SK-N-SH treated with all-trans-retinoic acid at 6 μM for 48 hours (cell line): Measurements from ENCODE around the gene DCDC2C.

Experiments
- ATAC-seq: fragments of 200-7000 bp; cut with Tn5 transposase; 3 replicates; pipeline ENCODE4 v1.9.1; 2020; ENCODE audit warnings: mild to moderate bottlenecking, moderate library complexity
- ARNTL ChIP-seq: fragments of 450-650 bp; formaldehyde crosslinking; IDR thresholded peaks from 2 replicates; pipeline ENCODE4 v1.5.0; 2020; ENCODE audit warnings: low read depth, mild to moderate bottlenecking, moderate library complexity, borderline replicate concordance
- CREB5 ChIP-seq: fragments of 250-450 bp; sonication (Bioruptor Pico); IDR thresholded peaks from 2 replicates; pipeline ENCODE4 v1.5.1; 2020; ENCODE audit warnings: low read depth, mild to moderate bottlenecking, moderate library complexity
- CSDC2 ChIP-seq: fragments of 250-450 bp; sonication (Bioruptor Pico); IDR thresholded peaks from 2 replicates; pipeline ENCODE4 v1.5.0; 2020; ENCODE audit warnings: mild to moderate bottlenecking, moderate library complexity
- CSRNP3 ChIP-seq: fragments of 250-450 bp; sonication (Bioruptor Pico); IDR thresholded peaks from 2 replicates; pipeline ENCODE4 v1.5.1; 2021; ENCODE audit warnings: mild to moderate bottlenecking, moderate library complexity
- ESRRG ChIP-seq: fragments of 250-450 bp; sonication (Bioruptor Pico); IDR thresholded peaks from 2 replicates; pipeline ENCODE4 v1.6.1; 2021; ENCODE audit warnings: mild to moderate bottlenecking
- GLIS3 ChIP-seq: fragments of 250-450 bp; sonication (Bioruptor Pico); IDR thresholded peaks from 2 replicates; pipeline ENCODE4 v1.5.0; 2020; ENCODE audit warnings: mild to moderate bottlenecking, moderate library complexity
- ISL1 ChIP-seq: fragments of 250-450 bp; sonication (Bioruptor Pico); IDR thresholded peaks from 2 replicates; pipeline ENCODE4 v2.1.2; 2022; ENCODE audit warnings: mild to moderate bottlenecking, moderate library complexity
- OSR1 ChIP-seq: fragments of 250-450 bp; sonication (Bioruptor Pico); IDR thresholded peaks from 2 replicates; pipeline ENCODE4 v1.8.0; 2022; ENCODE audit warnings: moderate library complexity, mild to moderate bottlenecking, inconsistent platforms
- PATZ1 ChIP-seq: fragments of 250-450 bp; sonication (Bioruptor Pico); IDR thresholded peaks from 2 replicates; pipeline ENCODE4 v1.8.0; 2020; ENCODE audit warnings: mild to moderate bottlenecking, moderate library complexity, borderline replicate concordance
- POU6F1 ChIP-seq: fragments of 250-450 bp; sonication (Bioruptor Pico); IDR thresholded peaks from 2 replicates; pipeline ENCODE4 v1.8.0; 2021; ENCODE audit warnings: low read depth, mild to moderate bottlenecking, moderate library complexity, borderline replicate concordance
- PPARA ChIP-seq: fragments of 250-450 bp; sonication (Bioruptor Pico); IDR thresholded peaks from 2 replicates; pipeline ENCODE4 v1.5.0; 2020; ENCODE audit warnings: mild to moderate bottlenecking, borderline replicate concordance
- RARB ChIP-seq: fragments of 250-450 bp; sonication (Bioruptor Pico); IDR thresholded peaks from 2 replicates; pipeline ENCODE4 v1.8.0; 2021; ENCODE audit warnings: mild to moderate bottlenecking, moderate library complexity
- SNAI2 ChIP-seq: fragments of 250-450 bp; sonication (Bioruptor Pico); IDR thresholded peaks from 2 replicates; pipeline ENCODE4 v1.5.0; 2020; ENCODE audit warnings: mild to moderate bottlenecking, moderate library complexity
- TCF4 ChIP-seq: fragments of 250-450 bp; sonication (Bioruptor Pico); IDR thresholded peaks from 2 replicates; pipeline ENCODE4 v1.8.0; 2021; ENCODE audit warnings: mild to moderate bottlenecking, moderate library complexity, borderline replicate concordance
- TOX ChIP-seq: fragments of 250-450 bp; sonication (Bioruptor Pico); IDR thresholded peaks from 2 replicates; pipeline ENCODE4 v1.8.0; 2021; ENCODE audit warnings: mild to moderate bottlenecking, moderate library complexity, borderline replicate concordance
- TSHZ2 ChIP-seq: fragments of 250-450 bp; sonication (Bioruptor Pico); IDR thresholded peaks from 2 replicates; pipeline ENCODE4 v1.5.0; 2020; ENCODE audit warnings: mild to moderate bottlenecking, moderate library complexity
- ZC3H10 ChIP-seq: fragments of 250-450 bp; sonication (Bioruptor Pico); IDR thresholded peaks from 2 replicates; pipeline ENCODE4 v1.5.1; 2021; ENCODE audit warnings: mild to moderate bottlenecking, moderate library complexity
- ZFP3 ChIP-seq: fragments of 250-450 bp; sonication (Bioruptor Pico); IDR thresholded peaks from 2 replicates; pipeline ENCODE4 v1.5.0; 2020; ENCODE audit warnings: mild to moderate bottlenecking, moderate library complexity
- ZFP30 ChIP-seq: fragments of 450-650 bp; formaldehyde crosslinking; IDR thresholded peaks from 2 replicates; pipeline ENCODE4 v1.5.0; 2022; ENCODE audit warnings: mild to moderate bottlenecking, moderate library complexity
- ZNF565 ChIP-seq: fragments of 450-650 bp; formaldehyde crosslinking; conservative IDR thresholded peaks from 2 replicates; pipeline ENCODE4 v1.5.0; 2020; ENCODE audit warnings: low read depth, mild to moderate bottlenecking, moderate library complexity
- ZNF70 ChIP-seq: fragments of 450-650 bp; formaldehyde crosslinking; IDR thresholded peaks from 2 replicates; pipeline ENCODE4 v1.5.0; 2020; ENCODE audit warnings: mild to moderate bottlenecking, moderate library complexity
- ZNF8 ChIP-seq: fragments of 450-650 bp; formaldehyde crosslinking; IDR thresholded peaks from 2 replicates; pipeline ENCODE4 v1.5.0; 2020; ENCODE audit warnings: mild to moderate bottlenecking, moderate library complexity

DCDC2C gene

GRCh38 chr2:3654531-3655225 is 48.7 kb upstream of the DCDC2C start:
- no peak for ATAC-seq
- no peak for TF ChIP-seq CREB5 (CRISPR knock-in tag)
- no peak for TF ChIP-seq ZNF565
- TF ChIP-seq ZC3H10 (CRISPR knock-in tag): no peak
- TF ChIP-seq SNAI2 (CRISPR knock-in tag): no peak
- no peak for TF ChIP-seq RARB (CRISPR knock-in tag)
- TF ChIP-seq POU6F1 (CRISPR knock-in tag): no peak
- no peak for TF ChIP-seq TSHZ2 (CRISPR knock-in tag)
- no peak for TF ChIP-seq TCF4 (CRISPR knock-in tag)
- no peak for TF ChIP-seq ZFP3
- no peak for TF ChIP-seq CSRNP3 (CRISPR knock-in tag)
- TF ChIP-seq CSDC2: no peak
- TF ChIP-seq PPARA (CRISPR knock-in tag): no peak
- no peak for TF ChIP-seq GLIS3 (CRISPR knock-in tag)
- no peak for TF ChIP-seq ZFP30 (CRISPR knock-in tag)
- TF ChIP-seq TOX: no peak
- TF ChIP-seq ZNF70: no peak
- TF ChIP-seq ISL1 (CRISPR knock-in tag): no peak
- no peak for TF ChIP-seq OSR1
- TF ChIP-seq, all 23 proteins: peak for 0

GRCh38 chr2:3655871-3656761 is 47.3 kb upstream of the DCDC2C start:
- no peak for ATAC-seq
- TF ChIP-seq ZFP3: no peak
- no peak for TF ChIP-seq ZNF8 (CRISPR knock-in tag)
- no peak for TF ChIP-seq TOX
- no peak for TF ChIP-seq PATZ1 (CRISPR knock-in tag)
- TF ChIP-seq CSDC2: no peak
- TF ChIP-seq ESRRG (CRISPR knock-in tag): no peak
- TF ChIP-seq SNAI2 (CRISPR knock-in tag): no peak
- TF ChIP-seq ZC3H10 (CRISPR knock-in tag): no peak
- TF ChIP-seq GLIS3 (CRISPR knock-in tag): no peak
- no peak for TF ChIP-seq POU6F1 (CRISPR knock-in tag)
- TF ChIP-seq ZNF70: no peak
- no peak for TF ChIP-seq TSHZ2 (CRISPR knock-in tag)
- TF ChIP-seq ZFP30 (CRISPR knock-in tag): no peak
- TF ChIP-seq ARNTL (CRISPR knock-in tag): no peak
- no peak for TF ChIP-seq ISL1 (CRISPR knock-in tag)
- no peak for TF ChIP-seq TCF4 (CRISPR knock-in tag)
